ENCODE results near the gene LOXL1.

LOXL1 gene

GRCh38 chr15:73987681-73988444 lies 61.6 kb downstream of the LOXL1 start:
- Histone ChIP-seq H3K36me3 (ENCODE audit: insufficient read depth, low read length) (peaks cover 6% of the 10 kb centered on the region; the same call in 1 of the 2 replicates), H4K20me1 (ENCODE audit: insufficient read depth, low read length) (no peaks in the 10 kb centered on the region), H3K79me2 (ENCODE audit: insufficient read depth, low read length) (no peaks in the 10 kb centered on the region), H3K9ac (ENCODE audit: low read length) (no peak overlapping the region), H3K9me3 (ENCODE audit: low read length) (no peaks in the 10 kb centered on the region), H3K4me2 (ENCODE audit: low read length) (no peak overlapping the region), H3K4me1 (ENCODE audit: insufficient read depth, low read length, severe bottlenecking) (peaks cover 18% of the 10 kb centered on the region), H3F3A (ENCODE audit: insufficient read depth, low read length) (no peaks in the 10 kb centered on the region), H2AFZ (ENCODE audit: low read length) (no peak overlapping the region), H3K27ac (ENCODE audit: low read depth, low read length, poor library complexity, severe bottlenecking) (no peak overlapping the region), H3K27me3 (ENCODE audit: insufficient read depth, low read length) (no peaks in the 10 kb centered on the region), H3K9me2 (ENCODE audit: low read depth, low read length) (no peaks in the 10 kb centered on the region), H3K4me3 (ENCODE audit: low read depth, low read length, poor library complexity, severe bottlenecking) (no peak overlapping the region)
- TF ChIP-seq CTCF (IDR thresholded peaks at IDR 0.05; ENCODE audit: low read length) = no peak
- TF ChIP-seq EZH2 (IDR thresholded peaks at IDR 0.05; ENCODE audit: borderline replicate concordance, low read length) = no peak

- Histone ChIP-seq H3K9ac (ENCODE audit: low read length) (no peak overlapping the region), H3K9me3 (ENCODE audit: low read length) (no peaks in the 10 kb centered on the region), H3K9me2 (ENCODE audit: low read depth, low read length) (no peaks in the 10 kb centered on the region), H3K4me2 (ENCODE audit: low read length) (no peak overlapping the region), H3K27ac (ENCODE audit: low read depth, low read length, poor library complexity, severe bottlenecking) (no peak overlapping the region), H3K36me3 (ENCODE audit: insufficient read depth, low read length) (peaks cover 6% of the 10 kb centered on the region; the same call in 1 of the 2 replicates), H3K4me3 (ENCODE audit: low read depth, low read length, poor library complexity, severe bottlenecking) (no peak overlapping the region), H3F3A (ENCODE audit: insufficient read depth, low read length) (no peaks in the 10 kb centered on the region), H4K20me1 (ENCODE audit: insufficient read depth, low read length) (no peaks in the 10 kb centered on the region), H3K79me2 (ENCODE audit: insufficient read depth, low read length) (no peaks in the 10 kb centered on the region), H3K4me1 (ENCODE audit: insufficient read depth, low read length, severe bottlenecking) (peaks cover 21% of the 10 kb centered on the region), H2AFZ (ENCODE audit: low read length) (no peak overlapping the region), H3K27me3 (ENCODE audit: insufficient read depth, low read length) (no peaks in the 10 kb centered on the region)
- no peak for TF ChIP-seq CTCF (IDR thresholded peaks at IDR 0.05; ENCODE audit: low read length)
- no peak for TF ChIP-seq EZH2 (IDR thresholded peaks at IDR 0.05; ENCODE audit: borderline replicate concordance, low read length)
Observed at GRCh38 chr15:73988445-73988969, 62.2 kb downstream of the LOXL1 start.

- TF ChIP-seq EZH2 (IDR thresholded peaks at IDR 0.05; ENCODE audit: borderline replicate concordance, low read length) (no peak), CTCF (IDR thresholded peaks at IDR 0.05; ENCODE audit: low read length) (no peak)
- peaks cover 6% of the 10 kb centered on the region; the same call in 1 of the 2 replicates for H3K36me3 ChIP-seq (ENCODE audit: insufficient read depth, low read length)
- no peaks in the 10 kb centered on the region for H3K9me2 ChIP-seq (ENCODE audit: low read depth, low read length)
- H3K27ac ChIP-seq (ENCODE audit: low read depth, low read length, poor library complexity, severe bottlenecking) = no peak overlapping the region
- H4K20me1 ChIP-seq (ENCODE audit: insufficient read depth, low read length) = no peaks in the 10 kb centered on the region
- H3K4me2 ChIP-seq (ENCODE audit: low read length) = no peak overlapping the region
- H3K4me1 ChIP-seq (ENCODE audit: insufficient read depth, low read length, severe bottlenecking) = peaks cover 28% of the 10 kb centered on the region
- H2AFZ ChIP-seq (ENCODE audit: low read length) = no peak overlapping the region
- H3K4me3 ChIP-seq (ENCODE audit: low read depth, low read length, poor library complexity, severe bottlenecking) = no peak overlapping the region
- H3F3A ChIP-seq (ENCODE audit: insufficient read depth, low read length) = no peaks in the 10 kb centered on the region
- H3K9ac ChIP-seq (ENCODE audit: low read length) = no peak overlapping the region
- H3K9me3 ChIP-seq (ENCODE audit: low read length) = no peaks in the 10 kb centered on the region
- H3K79me2 ChIP-seq (ENCODE audit: insufficient read depth, low read length) = no peaks in the 10 kb centered on the region
- no peaks in the 10 kb centered on the region for H3K27me3 ChIP-seq (ENCODE audit: insufficient read depth, low read length)
Observed at GRCh38 chr15:73989001-73989798, 62.9 kb downstream of the LOXL1 start.
